CD4-positive, alpha-beta T cell treated with Interferon gamma for 1 hour (primary cell): ENCODE measurements around the gene BLOC1S3.
A peak's percentile ranks its signal among the peaks of the same experiment; 100 is the strongest.

ENCODE experiments used
- DNase-seq: peaks from one replicate; pipeline ENCODE4 v3.0.0-alpha.2; 2020

BLOC1S3 gene

DNA sequence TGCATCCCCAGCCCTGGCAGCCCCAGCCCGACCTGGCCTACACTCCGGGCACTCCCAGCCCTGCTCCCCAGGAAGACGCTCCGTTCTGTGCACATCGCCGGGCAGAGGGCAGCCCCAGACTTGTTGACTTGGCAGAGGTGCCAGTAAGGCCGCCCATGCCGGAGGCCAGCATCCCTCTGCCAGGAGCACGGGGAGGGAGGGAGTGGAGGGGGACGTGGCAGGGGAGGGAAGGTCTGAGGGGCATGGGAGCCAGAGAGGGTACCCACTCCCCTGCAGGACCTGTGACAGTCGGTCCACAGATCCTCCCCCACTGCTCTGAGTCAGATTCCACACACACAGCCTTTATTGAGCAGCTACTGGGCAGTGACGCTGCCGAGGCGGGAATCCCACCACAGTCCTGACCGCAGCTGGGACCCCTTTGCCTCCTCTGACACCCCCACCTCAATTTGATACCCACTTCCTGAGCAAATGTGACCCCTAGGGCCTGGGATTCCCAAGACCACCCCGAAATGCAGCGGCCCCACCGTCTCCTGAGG lies 15.9 kb upstream of the BLOC1S3 start:
- DNase-seq = no peak

DNA sequence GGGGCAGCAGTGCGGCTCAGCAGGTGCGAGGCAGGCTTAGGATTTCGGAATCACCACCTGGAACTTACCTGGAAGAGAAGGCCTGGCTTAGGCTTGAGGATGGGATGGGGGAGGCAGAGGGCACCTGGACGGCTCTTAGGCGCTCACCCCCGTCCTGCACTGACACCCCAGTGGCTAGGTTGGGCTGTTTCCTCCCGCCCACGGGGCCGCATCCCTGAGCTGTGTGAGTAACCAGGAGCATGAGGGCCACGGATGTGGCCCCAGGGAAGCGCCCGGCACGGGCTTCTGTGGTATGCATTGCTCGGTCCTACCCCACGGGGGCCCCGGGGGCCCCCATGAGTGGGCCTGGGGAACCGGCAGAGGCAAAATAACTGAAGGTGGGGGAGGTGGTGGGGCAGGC lies 15.4 kb upstream of the BLOC1S3 start:
- no peak for DNase-seq

DNA sequence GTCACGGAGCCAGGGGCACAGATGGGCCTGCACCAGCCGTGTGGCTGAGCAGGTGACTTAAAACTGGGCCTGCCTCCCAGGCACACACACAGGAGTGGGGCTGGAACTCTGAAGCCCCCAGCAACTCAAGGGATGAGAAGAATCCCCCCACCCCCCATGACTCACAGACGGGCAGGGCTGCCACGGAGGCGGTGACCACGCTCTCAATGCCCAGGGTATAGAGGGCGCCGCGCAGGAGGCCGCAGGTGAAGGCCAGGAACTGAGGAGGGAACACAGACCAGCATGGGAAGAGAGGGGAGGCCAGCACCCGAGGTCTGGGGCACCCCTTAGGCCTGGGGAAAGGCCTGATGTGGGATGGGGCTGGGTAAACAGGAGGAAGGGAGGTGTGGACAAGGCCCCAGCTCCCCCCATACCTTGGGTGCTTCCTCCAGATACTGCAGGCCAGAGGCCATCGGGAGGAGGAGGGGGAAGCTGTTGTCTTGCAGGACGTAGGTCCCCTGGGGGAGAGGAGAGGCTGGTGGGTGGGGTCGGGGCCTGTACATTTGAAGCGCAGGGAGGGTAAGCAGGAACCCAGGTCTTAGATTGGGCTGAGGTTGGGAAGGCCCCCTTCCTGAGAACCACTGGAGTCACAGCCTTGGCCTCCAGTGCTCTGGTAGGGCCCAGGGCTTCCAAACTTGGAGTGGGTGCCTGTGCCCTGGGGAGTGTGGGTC lies 14.7 kb upstream of the BLOC1S3 start:
- no peak for DNase-seq

- DNase-seq = peak; percentile 49
These were observed 13.8 kb upstream of the BLOC1S3 start for GRCh38 chr19:45164577-45165335.

- no peak for DNase-seq
These were observed 11.8 kb upstream of the BLOC1S3 start for GRCh38 chr19:45166723-45167252.

DNA sequence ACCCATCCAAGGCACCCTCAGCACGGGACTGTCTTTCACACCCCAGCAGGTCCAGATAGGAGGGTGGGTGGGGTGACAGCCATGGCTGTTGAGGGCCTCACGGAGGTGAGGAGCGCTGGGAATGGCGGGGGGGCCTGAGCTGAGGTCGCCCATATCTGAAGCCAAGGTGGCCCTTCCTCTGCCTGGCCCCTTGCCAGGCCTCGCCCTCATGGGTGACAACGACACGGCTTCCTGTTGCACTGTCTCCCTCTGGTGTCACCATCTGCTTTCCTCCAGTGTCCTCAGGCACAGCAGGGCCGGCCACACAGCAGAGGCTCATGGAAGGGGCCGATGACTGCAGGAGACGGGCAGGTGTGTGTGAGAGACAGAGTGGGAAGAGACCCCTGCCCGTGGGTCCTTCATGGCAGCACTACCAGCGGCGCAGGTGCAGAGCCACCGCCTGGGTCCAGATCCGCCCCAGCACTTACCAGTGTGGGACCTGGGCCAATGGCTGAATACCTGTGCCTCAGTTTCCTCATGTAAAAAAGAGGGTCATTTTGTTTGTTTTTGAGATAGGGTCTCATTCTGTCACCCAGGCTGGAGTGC lies 9.7 kb upstream of the BLOC1S3 start:
- no peak for DNase-seq

DNA sequence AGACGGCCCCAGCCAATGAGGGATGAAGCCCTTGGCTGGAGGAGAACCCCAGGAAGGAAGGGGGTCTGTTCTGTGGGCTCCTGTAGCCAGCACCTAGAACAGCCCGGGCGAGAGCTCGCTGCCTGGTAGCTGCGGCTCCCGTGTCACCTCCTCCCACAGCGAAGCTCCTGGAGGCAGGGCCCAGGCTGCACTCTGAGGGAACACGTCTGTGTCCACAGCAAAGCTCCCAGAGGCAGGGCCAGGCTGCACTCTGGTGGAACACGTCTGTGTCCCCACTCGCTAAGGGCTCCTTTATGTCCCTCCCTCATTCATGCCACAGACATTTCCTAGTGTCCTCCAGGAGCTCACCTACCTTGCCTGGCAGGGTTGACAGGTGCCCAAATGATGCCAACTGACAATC lies 9.0 kb upstream of the BLOC1S3 start:
- DNase-seq = no peak

DNA sequence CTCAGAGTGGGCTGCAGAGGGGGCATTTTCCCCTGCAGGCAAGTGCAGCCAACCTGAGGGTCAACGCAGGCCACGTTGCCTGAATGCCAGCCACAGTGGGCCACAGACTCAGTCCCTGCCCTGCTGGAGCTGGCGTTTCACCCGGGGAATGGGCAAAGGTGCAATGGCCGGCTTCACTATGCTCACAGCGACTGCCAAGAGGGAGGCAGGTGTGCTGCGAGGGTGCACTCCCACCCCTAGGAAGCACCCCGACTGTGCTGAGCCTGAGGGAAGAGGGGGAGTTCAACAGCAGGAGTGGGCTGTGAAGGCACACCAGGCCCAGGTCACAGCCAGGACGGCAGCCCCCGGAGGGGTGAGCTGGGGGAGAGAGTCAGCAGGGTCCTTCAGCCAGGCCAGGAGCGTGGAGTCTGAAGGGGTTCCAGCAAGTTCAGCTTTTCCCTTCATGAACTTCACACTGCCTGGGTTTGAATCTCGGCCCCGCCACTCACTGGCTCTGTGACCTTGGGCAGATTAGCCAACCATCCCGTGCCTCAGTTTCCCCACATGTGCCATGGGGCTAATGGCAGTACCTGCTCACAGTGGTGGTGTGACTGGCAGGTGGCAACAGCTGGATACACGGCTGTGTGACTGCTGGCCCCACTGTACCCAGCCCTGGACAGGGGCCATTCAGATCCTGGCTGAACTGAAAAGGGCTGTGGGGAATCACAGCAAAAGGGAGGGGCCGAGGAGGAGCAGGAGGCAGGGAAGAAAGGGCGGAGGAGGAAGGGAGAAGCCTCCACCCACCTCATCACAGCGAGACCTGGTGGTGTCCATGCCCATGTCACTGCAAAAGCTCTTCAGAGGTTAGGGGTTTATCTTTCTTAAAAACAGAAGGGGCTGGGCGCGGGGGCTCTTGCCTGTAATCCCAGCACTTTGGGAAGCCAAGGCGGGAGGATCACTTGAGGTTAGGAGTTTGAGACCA lies 8.2 kb upstream of the BLOC1S3 start:
- no peak for DNase-seq

- peak; percentile 51 for DNase-seq
These were observed 7.4 kb upstream of the BLOC1S3 start for GRCh38 chr19:45171211-45171623.

- DNase-seq = peak; percentile 10
These were observed 6.4 kb upstream of the BLOC1S3 start for GRCh38 chr19:45172173-45172572.

DNA sequence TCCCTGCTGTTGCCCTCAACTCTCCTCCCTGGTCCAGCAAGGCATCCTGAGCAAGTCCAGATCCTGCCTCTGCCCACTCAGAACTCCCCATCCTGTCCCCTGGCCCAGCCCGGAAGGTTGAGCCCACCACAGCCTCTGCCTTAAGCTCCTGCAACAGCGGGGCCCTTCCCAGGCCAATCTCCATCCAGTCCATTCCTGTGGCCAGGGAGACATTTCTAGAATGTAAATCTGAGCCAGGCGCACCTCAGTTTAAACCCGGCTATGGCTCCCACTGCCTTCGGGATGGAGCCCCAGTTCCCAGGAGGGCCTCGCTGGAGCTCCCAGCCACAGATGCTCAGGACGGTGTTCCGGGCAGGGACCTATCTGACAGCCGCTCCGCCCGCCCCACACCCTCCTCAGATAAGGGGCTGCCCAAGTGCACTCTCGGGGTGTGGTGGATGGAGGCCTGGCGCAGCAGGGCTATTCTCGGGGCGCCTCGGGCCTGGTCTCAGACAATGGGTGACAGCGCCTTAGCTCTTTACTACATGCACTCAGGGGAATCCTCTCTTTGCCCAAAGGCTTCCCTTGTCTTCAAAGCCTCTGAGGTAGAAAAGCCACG lies 5.9 kb upstream of the BLOC1S3 start:
- no peak for DNase-seq

GRCh38 chr19:45173816-45174215 lies 4.8 kb upstream of the BLOC1S3 start:
- DNase-seq = no peak

- no peak for DNase-seq
These were observed 2.9 kb upstream of the BLOC1S3 start for GRCh38 chr19:45175515-45176345.

DNA sequence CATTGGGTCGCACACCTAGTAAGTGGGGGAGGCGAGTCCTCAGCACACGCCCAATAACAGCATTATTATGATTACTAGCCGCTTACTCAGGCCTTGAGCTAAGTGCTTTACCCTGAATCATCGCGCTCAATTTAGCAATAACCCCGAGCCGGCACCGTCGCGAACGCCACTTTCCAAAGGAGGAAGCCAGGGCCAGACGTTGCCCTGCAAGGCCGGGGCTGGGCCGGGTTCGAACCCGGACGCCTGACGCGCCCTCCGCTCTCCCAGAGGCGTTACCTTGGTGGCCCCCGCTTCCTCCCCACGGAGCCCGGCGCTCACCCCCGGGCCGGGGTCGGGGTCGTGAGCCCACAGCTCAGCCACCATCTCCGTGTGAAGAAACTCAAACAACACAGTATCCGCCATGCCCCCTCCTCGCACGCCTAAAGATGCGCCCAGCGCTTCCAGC lies 745 bp upstream of the BLOC1S3 start, which contains the start of gene TRAPPC6A:
TRAPPC6A (minus strand) TSS at position 421 of the 445 bp plus-strand sequence; CDS start at position 402, 19 bp downstream.
- DNase-seq = no peak

GRCh38 chr19:45179072-45179891 lies 698 bp downstream of the BLOC1S3 start:
- DNase-seq = no peak

GRCh38 chr19:45179892-45180370 lies 1.3 kb downstream of the BLOC1S3 start:
- no peak for DNase-seq

GRCh38 chr19:45180936-45181335 lies 2.4 kb downstream of the BLOC1S3 start:
- no peak for DNase-seq

DNA sequence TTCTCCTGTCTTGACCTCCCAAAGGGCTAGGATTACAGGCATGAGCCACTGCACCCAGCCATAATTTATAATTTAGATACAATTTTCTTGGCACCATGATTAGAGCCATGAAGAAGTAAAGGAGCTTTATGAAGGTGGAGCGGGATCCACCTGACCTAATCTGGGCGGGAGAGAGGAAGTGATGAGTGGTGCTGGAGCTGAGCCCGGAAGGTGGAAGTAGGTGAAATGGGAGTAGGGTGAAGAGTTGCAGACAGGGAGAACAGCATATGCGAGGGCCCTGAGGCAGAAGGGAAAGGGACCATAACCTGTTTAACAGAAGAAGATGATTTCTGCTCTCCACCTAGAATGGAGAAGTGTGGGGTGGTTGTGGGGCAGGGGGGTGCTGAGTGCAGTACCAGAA lies 4.2 kb downstream of the BLOC1S3 start:
- no peak for DNase-seq

DNA sequence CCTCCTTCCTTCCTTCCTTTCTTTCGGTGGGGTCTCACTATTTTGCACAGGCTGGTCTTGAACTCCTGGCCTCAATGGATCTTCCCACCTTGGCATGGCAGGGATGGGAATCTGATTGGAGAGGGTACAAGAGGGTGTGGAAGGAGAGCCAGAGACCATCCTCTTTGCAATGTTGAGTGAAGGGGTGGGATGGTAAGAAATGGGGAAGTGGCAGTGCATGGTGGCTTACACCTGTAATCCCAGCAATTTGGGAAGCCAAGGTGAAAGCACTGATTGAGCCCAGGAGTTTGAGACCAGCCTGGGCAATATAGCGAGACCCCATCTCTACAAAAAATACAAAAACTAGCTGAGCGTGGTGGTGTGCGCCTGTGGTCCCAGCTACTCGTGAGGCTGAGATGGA lies 5.5 kb downstream of the BLOC1S3 start:
- no peak for DNase-seq
